Right lobe of liver (tissue), 4 donors: ENCODE results near the gene NADSYN1.

Source experiments
- POLR2A ChIP-seq: fragments of 450-650 bp; IDR thresholded peaks from one replicate; pipeline ENCODE4 v1.6.1; 2017; ENCODE audit warnings: antibody characterized with exemption, mild to moderate bottlenecking
- TF ChIP-seq, protein P1 (sequence below), 4 donors: fragments of 200-600 bp in 3 of 4; fragments of 450-650 bp in 1 of 4; IDR thresholded peaks; one replicate each; pipeline versions ENCODE4 v1.5.1 to v1.8.0; 2016 to 2022; ENCODE audit warnings: antibody characterized with exemption in 4 of 4, mild to moderate bottlenecking in 2 of 4
- donor health status: DM: no; HTN: no; CAD: no.
- donor health status: DM: no; HTN: no; CAD: no.
- donor health status: DM: no; HTN: yes; CAD: no.

DNA sequence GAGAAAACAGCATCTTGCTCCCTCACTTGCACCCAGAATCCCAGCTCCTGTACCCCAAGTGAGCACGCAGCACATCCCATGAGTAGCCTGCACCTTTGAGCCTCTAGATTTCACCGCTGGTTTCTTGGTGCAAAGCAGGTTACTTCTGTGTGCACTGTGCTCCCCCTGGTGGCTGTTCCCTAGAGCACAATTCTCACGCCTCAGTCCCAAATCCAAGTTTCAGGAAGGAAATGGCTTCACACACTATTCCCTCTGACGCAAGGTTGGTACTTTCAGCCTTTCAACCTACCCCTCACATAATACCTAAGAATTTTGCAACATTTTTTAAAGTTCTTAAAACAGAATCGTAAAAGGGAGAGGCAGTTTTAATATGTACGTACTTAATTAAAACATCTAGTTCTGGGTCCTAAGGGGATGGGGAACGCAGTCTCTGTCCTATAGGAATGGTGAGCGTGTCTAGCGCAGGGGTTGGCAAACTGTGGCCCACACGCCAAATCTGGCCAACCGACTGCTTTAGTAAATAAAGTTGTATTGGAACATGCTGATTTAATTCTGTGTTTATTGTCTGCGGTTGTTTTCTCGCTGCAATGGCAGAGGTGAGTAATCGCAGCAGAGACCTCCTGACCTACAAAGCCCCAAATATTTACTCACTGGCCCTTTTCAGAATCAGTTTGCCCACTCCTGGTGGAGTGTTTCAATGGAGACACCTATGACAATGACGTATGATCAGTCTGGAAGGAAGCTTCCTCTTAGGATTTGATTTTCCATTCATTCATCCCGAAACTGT lies 32.4 kb upstream of the NADSYN1 start:
- TF ChIP-seq POLR2A: no peak
- TF ChIP-seq, protein P1, sequence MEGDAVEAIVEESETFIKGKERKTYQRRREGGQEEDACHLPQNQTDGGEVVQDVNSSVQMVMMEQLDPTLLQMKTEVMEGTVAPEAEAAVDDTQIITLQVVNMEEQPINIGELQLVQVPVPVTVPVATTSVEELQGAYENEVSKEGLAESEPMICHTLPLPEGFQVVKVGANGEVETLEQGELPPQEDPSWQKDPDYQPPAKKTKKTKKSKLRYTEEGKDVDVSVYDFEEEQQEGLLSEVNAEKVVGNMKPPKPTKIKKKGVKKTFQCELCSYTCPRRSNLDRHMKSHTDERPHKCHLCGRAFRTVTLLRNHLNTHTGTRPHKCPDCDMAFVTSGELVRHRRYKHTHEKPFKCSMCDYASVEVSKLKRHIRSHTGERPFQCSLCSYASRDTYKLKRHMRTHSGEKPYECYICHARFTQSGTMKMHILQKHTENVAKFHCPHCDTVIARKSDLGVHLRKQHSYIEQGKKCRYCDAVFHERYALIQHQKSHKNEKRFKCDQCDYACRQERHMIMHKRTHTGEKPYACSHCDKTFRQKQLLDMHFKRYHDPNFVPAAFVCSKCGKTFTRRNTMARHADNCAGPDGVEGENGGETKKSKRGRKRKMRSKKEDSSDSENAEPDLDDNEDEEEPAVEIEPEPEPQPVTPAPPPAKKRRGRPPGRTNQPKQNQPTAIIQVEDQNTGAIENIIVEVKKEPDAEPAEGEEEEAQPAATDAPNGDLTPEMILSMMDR (IDR thresholded peaks at IDR 0.05): peak; percentile 75 to 89 (median 83)
